Neural progenitor cell (in vitro differentiated cells): ENCODE results near the gene MFSD12.

Experiments used
- EZH2phosphoT487 ChIP-seq: fragments of 200-600 bp; sonication (generic); IDR thresholded peaks from 2 replicates; pipeline ENCODE4 v1.6.1; 2017; ENCODE audit warnings: antibody characterized with exemption
- TF ChIP-seq, protein P1 (sequence below): fragments of 200-600 bp; sonication (generic); IDR thresholded peaks from 2 replicates; pipeline ENCODE4 v1.5.1; 2017; ENCODE audit warnings: antibody characterized with exemption, mild to moderate bottlenecking

DNA sequence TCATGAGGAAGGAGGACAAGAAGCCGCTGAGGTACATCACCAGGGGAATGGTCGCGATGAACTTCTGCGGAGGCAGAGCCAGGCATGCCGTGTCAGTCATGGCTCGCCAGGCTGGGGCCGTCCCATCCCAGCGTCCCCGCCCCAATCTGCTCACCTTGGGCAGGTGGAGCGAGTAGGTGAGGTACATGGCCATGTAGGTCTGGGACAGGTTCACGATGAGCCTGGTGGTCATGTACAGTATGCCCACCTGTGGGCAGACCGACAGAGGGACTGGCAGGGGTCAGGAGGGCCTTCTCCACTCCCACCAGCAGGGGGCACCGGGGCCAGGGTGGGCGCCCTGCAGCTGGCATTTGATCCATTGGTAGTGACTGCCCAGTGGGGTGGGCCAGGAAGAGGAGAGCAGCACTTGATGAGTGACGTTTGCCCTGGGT, 10.1 kb downstream of the MFSD12 start:
- TF ChIP-seq, protein P1, sequence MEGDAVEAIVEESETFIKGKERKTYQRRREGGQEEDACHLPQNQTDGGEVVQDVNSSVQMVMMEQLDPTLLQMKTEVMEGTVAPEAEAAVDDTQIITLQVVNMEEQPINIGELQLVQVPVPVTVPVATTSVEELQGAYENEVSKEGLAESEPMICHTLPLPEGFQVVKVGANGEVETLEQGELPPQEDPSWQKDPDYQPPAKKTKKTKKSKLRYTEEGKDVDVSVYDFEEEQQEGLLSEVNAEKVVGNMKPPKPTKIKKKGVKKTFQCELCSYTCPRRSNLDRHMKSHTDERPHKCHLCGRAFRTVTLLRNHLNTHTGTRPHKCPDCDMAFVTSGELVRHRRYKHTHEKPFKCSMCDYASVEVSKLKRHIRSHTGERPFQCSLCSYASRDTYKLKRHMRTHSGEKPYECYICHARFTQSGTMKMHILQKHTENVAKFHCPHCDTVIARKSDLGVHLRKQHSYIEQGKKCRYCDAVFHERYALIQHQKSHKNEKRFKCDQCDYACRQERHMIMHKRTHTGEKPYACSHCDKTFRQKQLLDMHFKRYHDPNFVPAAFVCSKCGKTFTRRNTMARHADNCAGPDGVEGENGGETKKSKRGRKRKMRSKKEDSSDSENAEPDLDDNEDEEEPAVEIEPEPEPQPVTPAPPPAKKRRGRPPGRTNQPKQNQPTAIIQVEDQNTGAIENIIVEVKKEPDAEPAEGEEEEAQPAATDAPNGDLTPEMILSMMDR = peak; percentile 50
- no peak for TF ChIP-seq EZH2phosphoT487
